Hepatocyte (in vitro differentiated cells): ENCODE data around the gene SFT2D1.

Experiments
- CTCF ChIP-seq: fragments of 200-600 bp; sonication (generic); IDR thresholded peaks from 2 replicates; pipeline ENCODE4 v1.5.1; 2016; ENCODE audit warnings: antibody characterized with exemption, mild to moderate bottlenecking; ENCODE audit not compliant: poor library complexity
- EZH2phosphoT487 ChIP-seq: fragments of 200-600 bp; sonication (generic); IDR thresholded peaks from one replicate; pipeline ENCODE4 v1.6.1; 2018; ENCODE audit warnings: antibody characterized with exemption, mild to moderate bottlenecking, low read depth, moderate library complexity; ENCODE audit not compliant: unreplicated experiment, severe bottlenecking

DNA sequence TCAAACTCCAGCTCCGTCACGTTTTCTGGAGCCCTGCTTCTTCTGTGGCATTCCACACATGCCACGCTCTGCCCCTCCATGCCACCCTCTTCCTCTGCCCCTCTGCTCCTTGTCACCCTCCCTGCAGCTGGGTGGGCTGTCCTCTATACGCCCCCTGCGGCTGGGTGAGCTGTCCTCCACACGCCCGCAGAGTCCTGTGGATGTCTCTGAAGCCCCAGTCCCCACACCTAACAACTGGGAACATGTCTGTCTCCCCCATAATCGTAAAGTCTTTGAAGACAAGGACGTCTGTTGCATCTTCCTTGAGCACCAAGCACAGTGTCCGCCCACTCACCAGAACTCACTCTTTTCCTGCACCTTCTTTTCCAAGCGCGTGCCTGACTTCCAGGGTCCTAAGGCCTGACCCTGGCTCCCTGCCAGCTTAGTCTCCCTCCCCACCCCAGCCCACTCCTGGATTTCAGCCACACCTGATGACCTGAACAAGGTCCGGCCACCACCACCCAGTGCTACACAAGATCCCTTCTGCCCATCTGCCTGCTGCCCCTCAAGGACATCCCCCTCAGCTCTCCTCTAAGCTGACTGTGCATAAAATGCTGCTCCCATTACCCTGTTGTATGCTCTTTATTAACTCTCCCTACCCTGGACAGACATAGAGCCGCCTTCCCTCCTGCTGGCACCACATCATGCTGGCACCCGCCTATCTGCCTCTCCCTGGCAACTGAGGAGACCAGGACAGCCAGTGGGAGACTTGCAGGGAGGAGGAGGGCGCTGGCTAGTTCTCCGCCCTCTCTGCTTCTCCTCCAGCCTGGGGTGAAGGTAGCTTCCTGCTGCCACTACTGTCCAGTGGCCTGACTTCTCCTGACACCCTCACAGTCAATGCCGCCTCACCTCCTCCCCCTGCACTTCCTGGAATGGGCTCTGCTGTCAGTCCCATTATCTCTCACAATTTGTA, 23.4 kb downstream of the SFT2D1 start:
- TF ChIP-seq CTCF (no peak), EZH2phosphoT487 (no peak)
